IMR-90 (cell line): ENCODE results near the gene EMP1. TPM values are rescaled to one million over a fixed set of nuclear protein-coding genes. Genes with fewer than 3 reads are reported as not detected.

ENCODE experiments used
- ATAC-seq: fragments of 200-7000 bp; cut with Tn5 transposase; 2 replicates; pipeline ENCODE4 v1.9.1; 2020; ENCODE audit warnings: low read depth, mild to moderate bottlenecking, moderate library complexity
- BruUV-seq: library from RNA; stranded (reverse); fragments of 400-500 nt; replicated peaks from 2 replicates; lab custom pipeline; 2021; lab: Mats Ljungman, UMichigan
- CTCF ChIA-PET: fragments of 300-600 bp; formaldehyde crosslinking; extraction: SDS; loops from one replicate; lab custom pipeline; 2021; ENCODE audit warnings: antibody characterized with exemption; lab: Yijun Ruan, JAX
- POLR2A ChIA-PET: fragments of 300-600 bp; sonication (Branson Sonifier 250); formaldehyde crosslinking; loops from one replicate; lab custom pipeline; 2022; ENCODE audit warnings: antibody characterized with exemption; ENCODE audit not compliant: unreplicated experiment; lab: Charles Lee
- DNase-seq: peaks from one replicate; pipeline ENCODE4 v3.0.0; 2013
- H2AFZ ChIP-seq: replicated peaks from 2 replicates; pipeline ENCODE3; 2013; ENCODE audit warnings: low read length, mild to moderate bottlenecking; ENCODE audit not compliant: poor library complexity
- H2AK5ac ChIP-seq: 2 replicates; pipeline ENCODE4 v1.6.1; 2013; ENCODE audit warnings: low read depth, low read length, inconsistent platforms
- H2AK9ac ChIP-seq: replicated peaks from 2 replicates; pipeline ENCODE3; 2013; ENCODE audit warnings: mild to moderate bottlenecking, low read depth, low read length, moderate library complexity; ENCODE audit not compliant: poor library complexity
- H2BK120ac ChIP-seq: 2 replicates; pipeline ENCODE4 v1.6.1; 2013; ENCODE audit warnings: low read depth, low read length, inconsistent platforms
- H2BK15ac ChIP-seq: 3 replicates; pipeline ENCODE4 v1.6.1; 2013; ENCODE audit warnings: low read depth, low read length, inconsistent platforms
- H2BK20ac ChIP-seq: 2 replicates; pipeline ENCODE4 v1.6.1; 2013; ENCODE audit warnings: low read depth, mild to moderate bottlenecking, inconsistent platforms, low read length, moderate library complexity
- H2BK5ac ChIP-seq: 2 replicates; pipeline ENCODE4 v1.6.1; 2013; ENCODE audit warnings: mild to moderate bottlenecking, low read depth, low read length, inconsistent platforms; ENCODE audit not compliant: poor library complexity, severe bottlenecking
- H3K14ac ChIP-seq: replicated peaks from 2 replicates; pipeline ENCODE4 v1.6.1; 2013; ENCODE audit warnings: low read depth, low read length, inconsistent platforms
- H3K18ac ChIP-seq: 2 replicates; pipeline ENCODE4 v1.6.1; 2013; ENCODE audit warnings: low read depth, low read length, control low read depth
- H3K23ac ChIP-seq: 2 replicates; pipeline ENCODE4 v1.6.1; 2013; ENCODE audit warnings: low read depth, low read length, inconsistent platforms
- H3K27ac ChIP-seq: 2 replicates; pipeline ENCODE4 v1.5.1; 2013; ENCODE audit warnings: mild to moderate bottlenecking, control low read depth, low read length; ENCODE audit not compliant: insufficient read depth
- H3K27me3 ChIP-seq: 2 replicates; pipeline ENCODE4 v1.6.1; 2013; ENCODE audit warnings: low read length; ENCODE audit not compliant: control insufficient read depth, insufficient read depth
- H3K36me3 ChIP-seq: 2 replicates; pipeline ENCODE4 v1.6.1; 2013; ENCODE audit warnings: low read length, mixed read lengths; ENCODE audit not compliant: control insufficient read depth, insufficient read depth
- H3K4ac ChIP-seq: 2 replicates; pipeline ENCODE4 v1.6.1; 2013; ENCODE audit warnings: low read depth, low read length, inconsistent platforms
- H3K4me1 ChIP-seq: 2 replicates; pipeline ENCODE4 v1.6.1; 2013; ENCODE audit warnings: low read length, mixed read lengths; ENCODE audit not compliant: control insufficient read depth, insufficient read depth
- H3K4me2 ChIP-seq: 2 replicates; pipeline ENCODE4 v1.6.1; 2013; ENCODE audit warnings: low read depth, mild to moderate bottlenecking, control low read depth, low read length, moderate library complexity
- H3K4me3 ChIP-seq: 2 replicates; pipeline ENCODE4 v1.5.1; 2013; ENCODE audit warnings: low read depth, mild to moderate bottlenecking, control low read depth, low read length, moderate library complexity; ENCODE audit not compliant: insufficient read depth
- H3K56ac ChIP-seq: 2 replicates; pipeline ENCODE4 v1.6.1; 2013; ENCODE audit warnings: low read length, inconsistent platforms; ENCODE audit not compliant: insufficient read depth; ENCODE audit errors: extremely low read depth
- H3K79me1 ChIP-seq, 2 experiments: 2 replicates each; pipeline ENCODE4 v1.6.1; 2013; ENCODE audit warnings: low read length in 2 of 2, inconsistent platforms in 1 of 2, low read depth in 1 of 2
- H3K9ac ChIP-seq: 2 replicates; pipeline ENCODE4 v1.6.1; 2013; ENCODE audit warnings: low read depth, low read length, control low read depth
- H3K9me1 ChIP-seq: 2 replicates; pipeline ENCODE4 v1.6.1; 2013; ENCODE audit warnings: low read length, inconsistent platforms; ENCODE audit not compliant: insufficient read depth
- H3K9me3 ChIP-seq: 2 replicates; pipeline ENCODE4 v1.6.1; 2013; ENCODE audit warnings: low read length; ENCODE audit not compliant: control insufficient read depth, insufficient read depth
- H4K20me1 ChIP-seq: 2 replicates; pipeline ENCODE4 v1.6.1; 2013; ENCODE audit warnings: low read length, inconsistent platforms; ENCODE audit not compliant: insufficient read depth
- H4K5ac ChIP-seq: 2 replicates; pipeline ENCODE4 v1.6.1; 2013; ENCODE audit warnings: mild to moderate bottlenecking, low read depth, low read length, control low read depth
- H4K8ac ChIP-seq, 2 experiments: 2 replicates each; pipeline ENCODE4 v1.6.1; 2013; ENCODE audit warnings: low read depth in 2 of 2, low read length in 2 of 2, control low read depth in 1 of 2, inconsistent platforms in 1 of 2
- H4K91ac ChIP-seq: 2 replicates; pipeline ENCODE4 v1.6.1; 2013; ENCODE audit warnings: low read depth, low read length, inconsistent platforms; ENCODE audit not compliant: insufficient read depth
- CEBPB ChIP-seq: IDR thresholded peaks from 2 replicates; pipeline ENCODE4 v1.6.1; 2012; ENCODE audit warnings: low read depth, low read length, improper control_type of control experiment
- CHD1 ChIP-seq: IDR thresholded peaks from 2 replicates; pipeline ENCODE4 v1.6.1; 2012; ENCODE audit warnings: low read depth, low read length, improper control_type of control experiment
- FOS ChIP-seq: fragments of 150-350 bp; IDR thresholded peaks from 2 replicates; pipeline ENCODE4 v1.6.1; 2016; ENCODE audit warnings: low read depth, low read length
- MAFK ChIP-seq: IDR thresholded peaks from 2 replicates; pipeline ENCODE4 v1.6.1; 2012; ENCODE audit warnings: low read depth, low read length, improper control_type of control experiment
- MXI1 ChIP-seq: IDR thresholded peaks from 2 replicates; pipeline ENCODE4 v1.6.1; 2012; ENCODE audit warnings: low read depth, mild to moderate bottlenecking, low read length, moderate library complexity, borderline replicate concordance
- NFE2L2 ChIP-seq: fragments of 150-350 bp; IDR thresholded peaks from 2 replicates; pipeline ENCODE4 v1.6.1; 2016; ENCODE audit warnings: low read depth, mild to moderate bottlenecking, low read length
- RAD21 ChIP-seq: IDR thresholded peaks from 2 replicates; pipeline ENCODE4 v1.6.1; 2012; ENCODE audit warnings: low read length, improper control_type of control experiment
- RCOR1 ChIP-seq: IDR thresholded peaks from 2 replicates; pipeline ENCODE4 v1.6.1; 2012; ENCODE audit warnings: mild to moderate bottlenecking, low read length, improper control_type of control experiment; ENCODE audit not compliant: insufficient replicate concordance
- SMC3 ChIP-seq: fragments of 150-350 bp; IDR thresholded peaks from 2 replicates; pipeline ENCODE4 v1.6.1; 2016; ENCODE audit warnings: low read depth, mild to moderate bottlenecking, antibody characterized with exemption, low read length, moderate library complexity
- USF2 ChIP-seq: fragments of 150-350 bp; IDR thresholded peaks from 2 replicates; pipeline ENCODE4 v1.6.1; 2017; ENCODE audit warnings: mild to moderate bottlenecking, antibody characterized with exemption, low read length, low read depth
- dilution Hi-C: fragments of 300-500 bp; cut with HindIII; formaldehyde crosslinking; loops from one replicate; pipeline ENCODE4 v1.14.3; 2018; ENCODE audit warnings: low sequenced_read_pairs; ENCODE audit not compliant: unreplicated experiment
- in situ Hi-C: fragments of 300-500 bp; cut with MboI; formaldehyde crosslinking; loops from 3 replicates; pipeline ENCODE4 v1.14.3; 2019; ENCODE audit warnings: low sequenced_read_pairs, inconsistent platforms, mixed read lengths
- intact Hi-C: fragments of 100-400 bp; cut with micrococcal nuclease; formaldehyde crosslinking; loops from 2 replicates; pipeline ENCODE4 v1.10.0; 2022
- polyA plus RNA-seq, 3 experiments: library from polyadenylated mRNA; depleted of rRNA; stranded (reverse); fragments of >200 nt; gene quantifications; 2 replicates each; pipeline ENCODE4 v1.2.3, GENCODE V29; 2012; ENCODE audit warnings: low replicate concordance in 1 of 3
- total RNA-seq: library from RNA; depleted of rRNA; stranded (reverse); fragments of >200 nt; gene quantifications from 2 replicates; pipeline ENCODE4 v1.2.3, GENCODE V29; 2012
- TF ChIP-seq, protein P1 (sequence below): conservative IDR thresholded peaks from 2 replicates; pipeline ENCODE4 v1.5.1; 2012; ENCODE audit warnings: mild to moderate bottlenecking, low read depth, low read length, improper control_type of control experiment
- TF ChIP-seq, protein P2 (sequence below): fragments of 150-350 bp; IDR thresholded peaks from 2 replicates; pipeline ENCODE4 v1.6.1; 2016; ENCODE audit warnings: low read depth, mild to moderate bottlenecking, low read length, moderate library complexity, borderline replicate concordance

Gene EMP1
- total and polyA plus RNA-seq, 2 of the 4 experiments (the other 2 are of a cell fraction) = 137 to 201 TPM

GRCh38 chr12:13182881-13183280 is 13.6 kb upstream of the EMP1 start (continued):
- TF ChIP-seq USF2 = no peak
- TF ChIP-seq RAD21 = no peak

DNA sequence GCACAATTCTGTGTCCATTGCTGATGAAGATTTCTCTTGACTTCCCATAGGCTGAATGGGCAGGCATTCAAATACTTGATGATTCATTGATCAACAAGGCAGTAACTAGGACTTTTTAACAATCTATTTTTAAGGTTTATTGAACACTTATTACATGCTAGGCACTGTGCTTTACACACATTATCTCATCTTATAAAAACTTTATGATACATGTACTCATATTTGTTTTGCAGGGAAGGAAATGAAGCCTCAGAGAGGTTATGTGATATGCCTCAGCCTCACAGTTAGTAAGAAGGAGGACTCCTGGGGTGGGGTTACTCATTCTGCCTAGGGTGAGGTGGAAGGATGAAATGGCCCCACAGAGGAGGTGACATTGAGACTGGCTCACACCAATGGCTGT is 12.9 kb upstream of the EMP1 start:
- H3K23ac ChIP-seq = peak overlapping the region; percentile 57; the same call in 1 of the 2 replicates
- no peaks in the 10 kb centered on the region for H3K27me3 ChIP-seq
- H3K36me3 ChIP-seq = no peaks in the 10 kb centered on the region
- 0 out of 4 replicates have a peak overlapping the region, but pooled peaks of 1 of the 2 experiments have one; percentile 10 for H4K8ac ChIP-seq
- H3K27ac ChIP-seq = no peak overlapping the region
- ChIA-PET CTCF (interaction anchor here (1.0 kb wide), 1 partner anchor 207 kb away, joined by 4 read pairs; no protein-coding TSS in a partner anchor), POLR2A (no interaction called here)
- H4K5ac ChIP-seq = no peak overlapping the region
- in situ Hi-C loops (no loop called here), intact Hi-C loops (no loop called here), dilution Hi-C loops (no loop called here)
- H2AFZ ChIP-seq = no peak overlapping the region
- BruUV-seq = no TSS peak
- H3K9me1 ChIP-seq = peaks cover 28% of the 10 kb centered on the region
- H2BK5ac ChIP-seq = peak overlapping the region; percentile 29
- no peak overlapping the region; the same call in 1 of the 2 replicates for H3K18ac ChIP-seq
- H3K79me1 ChIP-seq = 0 out of 4 replicates have a peak, but pooled peaks cover 0 to 4% of the 10 kb centered on the region in 2 experiments
- no peak overlapping the region for H2AK9ac ChIP-seq
- no peak overlapping the region for H4K91ac ChIP-seq
- H3K9me3 ChIP-seq = no peaks in the 10 kb centered on the region
- peaks cover 25% of the 10 kb centered on the region for H3K4me1 ChIP-seq
- H3K4me2 ChIP-seq = no peak overlapping the region
- no peak overlapping the region for H3K56ac ChIP-seq
- peak overlapping the region; percentile 48 for H3K4ac ChIP-seq
- DNase-seq (peak; percentile 46), ATAC-seq (peak; percentile 10; the same call in 1 of the 2 replicates)
- H4K20me1 ChIP-seq = no peaks in the 10 kb centered on the region
- peak overlapping the region; percentile 92 for H2AK5ac ChIP-seq
- peak overlapping the region; percentile 64 for H2BK120ac ChIP-seq
- no peak overlapping the region for H3K9ac ChIP-seq
- H2BK20ac ChIP-seq = peak overlapping the region; percentile 63; the same call in 1 of the 2 replicates
- no peak overlapping the region for H3K4me3 ChIP-seq
- no peak overlapping the region; the same call in 1 of the 2 replicates for H3K14ac ChIP-seq
- H2BK15ac ChIP-seq = 0 out of 3 replicates have a peak overlapping the region, but pooled peaks have one; percentile 46
- TF ChIP-seq RCOR1 (no peak), CHD1 (no peak), SMC3 (no peak), MAFK (no peak), MXI1 (no peak), NFE2L2 (no peak), CEBPB (no peak), FOS (no peak), RAD21 (no peak)
- TF ChIP-seq, protein P1, sequence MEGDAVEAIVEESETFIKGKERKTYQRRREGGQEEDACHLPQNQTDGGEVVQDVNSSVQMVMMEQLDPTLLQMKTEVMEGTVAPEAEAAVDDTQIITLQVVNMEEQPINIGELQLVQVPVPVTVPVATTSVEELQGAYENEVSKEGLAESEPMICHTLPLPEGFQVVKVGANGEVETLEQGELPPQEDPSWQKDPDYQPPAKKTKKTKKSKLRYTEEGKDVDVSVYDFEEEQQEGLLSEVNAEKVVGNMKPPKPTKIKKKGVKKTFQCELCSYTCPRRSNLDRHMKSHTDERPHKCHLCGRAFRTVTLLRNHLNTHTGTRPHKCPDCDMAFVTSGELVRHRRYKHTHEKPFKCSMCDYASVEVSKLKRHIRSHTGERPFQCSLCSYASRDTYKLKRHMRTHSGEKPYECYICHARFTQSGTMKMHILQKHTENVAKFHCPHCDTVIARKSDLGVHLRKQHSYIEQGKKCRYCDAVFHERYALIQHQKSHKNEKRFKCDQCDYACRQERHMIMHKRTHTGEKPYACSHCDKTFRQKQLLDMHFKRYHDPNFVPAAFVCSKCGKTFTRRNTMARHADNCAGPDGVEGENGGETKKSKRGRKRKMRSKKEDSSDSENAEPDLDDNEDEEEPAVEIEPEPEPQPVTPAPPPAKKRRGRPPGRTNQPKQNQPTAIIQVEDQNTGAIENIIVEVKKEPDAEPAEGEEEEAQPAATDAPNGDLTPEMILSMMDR = no peak
- TF ChIP-seq, protein P2, sequence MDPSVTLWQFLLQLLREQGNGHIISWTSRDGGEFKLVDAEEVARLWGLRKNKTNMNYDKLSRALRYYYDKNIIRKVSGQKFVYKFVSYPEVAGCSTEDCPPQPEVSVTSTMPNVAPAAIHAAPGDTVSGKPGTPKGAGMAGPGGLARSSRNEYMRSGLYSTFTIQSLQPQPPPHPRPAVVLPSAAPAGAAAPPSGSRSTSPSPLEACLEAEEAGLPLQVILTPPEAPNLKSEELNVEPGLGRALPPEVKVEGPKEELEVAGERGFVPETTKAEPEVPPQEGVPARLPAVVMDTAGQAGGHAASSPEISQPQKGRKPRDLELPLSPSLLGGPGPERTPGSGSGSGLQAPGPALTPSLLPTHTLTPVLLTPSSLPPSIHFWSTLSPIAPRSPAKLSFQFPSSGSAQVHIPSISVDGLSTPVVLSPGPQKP = no peak
